ENCODE data around the gene SH3BP4. TPM values are rescaled to one million over a fixed set of nuclear protein-coding genes. Genes with fewer than 3 reads are reported as not detected.

The SH3BP4 gene
- total and polyA plus RNA-seq, 2 of the 13 experiments (the other 11 are each of a cell fraction or from before 2014, with no cell fraction given) = 34.6 to 99.1 TPM

DNA sequence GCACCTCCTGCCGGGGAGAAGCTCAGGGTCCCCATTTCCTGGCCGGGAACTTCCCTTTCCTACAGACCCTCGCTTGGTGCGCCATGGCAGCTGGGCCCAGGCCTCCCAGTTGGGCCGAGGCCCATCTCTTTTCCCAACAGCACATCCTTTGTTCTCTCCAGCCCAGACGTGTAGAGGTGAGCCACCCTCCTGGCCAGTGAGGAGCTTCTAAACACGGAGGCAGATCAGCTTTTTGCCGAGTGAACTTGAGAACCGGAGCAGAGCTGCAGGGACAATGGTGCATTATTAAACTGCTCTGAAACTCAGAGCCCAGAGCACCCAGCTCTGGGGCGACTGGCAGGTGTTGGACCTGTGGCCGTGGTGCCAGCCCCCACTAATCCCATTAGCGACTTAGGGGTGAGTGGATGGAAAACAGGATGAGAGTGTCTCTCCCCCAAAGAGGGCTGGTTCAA lies 25.4 kb downstream of the SH3BP4 start (continued):
- no peak for TF ChIP-seq SRSF1 (optimal IDR thresholded peaks at IDR 0.05; ENCODE audit: low read depth, low read length)
- no peak for TF ChIP-seq ZNF207 (IDR thresholded peaks at IDR 0.05; ENCODE audit: borderline replicate concordance)
- TF ChIP-seq ZNF569 (CRISPR knock-in tag; IDR thresholded peaks at IDR 0.05; ENCODE audit: borderline replicate concordance) = no peak
- no peak for TF ChIP-seq SRSF4 (IDR thresholded peaks at IDR 0.05; ENCODE audit: low read depth, low read length, poor library complexity, severe bottlenecking)
- TF ChIP-seq ZNF564 (CRISPR knock-in tag; IDR thresholded peaks at IDR 0.05) = 0 out of 2 replicates have a peak, but pooled peaks have one; percentile 8
- TF ChIP-seq TCF12 (IDR thresholded peaks at IDR 0.05) = no peak
- TF ChIP-seq TCF12 (CRISPR knock-in tag; IDR thresholded peaks at IDR 0.05) = no peak
- TF ChIP-seq ZNF430 (CRISPR knock-in tag; IDR thresholded peaks at IDR 0.05) = peak; percentile 28; the same call in 1 of the 2 replicates
- TF ChIP-seq, protein P1, sequence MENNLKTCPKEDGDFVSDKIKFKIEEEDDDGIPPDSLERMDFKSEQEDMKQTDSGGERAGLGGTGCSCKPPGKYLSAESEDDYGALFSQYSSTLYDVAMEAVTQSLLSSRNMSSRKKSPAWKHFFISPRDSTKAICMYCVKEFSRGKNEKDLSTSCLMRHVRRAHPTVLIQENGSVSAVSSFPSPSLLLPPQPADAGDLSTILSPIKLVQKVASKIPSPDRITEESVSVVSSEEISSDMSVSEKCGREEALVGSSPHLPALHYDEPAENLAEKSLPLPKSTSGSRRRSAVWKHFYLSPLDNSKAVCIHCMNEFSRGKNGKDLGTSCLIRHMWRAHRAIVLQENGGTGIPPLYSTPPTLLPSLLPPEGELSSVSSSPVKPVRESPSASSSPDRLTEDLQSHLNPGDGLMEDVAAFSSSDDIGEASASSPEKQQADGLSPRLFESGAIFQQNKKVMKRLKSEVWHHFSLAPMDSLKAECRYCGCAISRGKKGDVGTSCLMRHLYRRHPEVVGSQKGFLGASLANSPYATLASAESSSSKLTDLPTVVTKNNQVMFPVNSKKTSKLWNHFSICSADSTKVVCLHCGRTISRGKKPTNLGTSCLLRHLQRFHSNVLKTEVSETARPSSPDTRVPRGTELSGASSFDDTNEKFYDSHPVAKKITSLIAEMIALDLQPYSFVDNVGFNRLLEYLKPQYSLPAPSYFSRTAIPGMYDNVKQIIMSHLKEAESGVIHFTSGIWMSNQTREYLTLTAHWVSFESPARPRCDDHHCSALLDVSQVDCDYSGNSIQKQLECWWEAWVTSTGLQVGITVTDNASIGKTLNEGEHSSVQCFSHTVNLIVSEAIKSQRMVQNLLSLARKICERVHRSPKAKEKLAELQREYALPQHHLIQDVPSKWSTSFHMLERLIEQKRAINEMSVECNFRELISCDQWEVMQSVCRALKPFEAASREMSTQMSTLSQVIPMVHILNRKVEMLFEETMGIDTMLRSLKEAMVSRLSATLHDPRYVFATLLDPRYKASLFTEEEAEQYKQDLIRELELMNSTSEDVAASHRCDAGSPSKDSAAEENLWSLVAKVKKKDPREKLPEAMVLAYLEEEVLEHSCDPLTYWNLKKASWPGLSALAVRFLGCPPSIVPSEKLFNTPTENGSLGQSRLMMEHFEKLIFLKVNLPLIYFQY (CRISPR knock-in tag; IDR thresholded peaks at IDR 0.05; ENCODE audit: borderline replicate concordance) = peak; percentile 89; the same call in 1 of the 2 replicates
- peak; percentile 68; the same call in 1 of the 2 replicates for TF ChIP-seq ZNF891 (CRISPR knock-in tag; IDR thresholded peaks at IDR 0.05)
- TF ChIP-seq NR2F1 (CRISPR knock-in tag; IDR thresholded peaks at IDR 0.05) = no peak
- no peak for TF ChIP-seq ZNF615 (CRISPR knock-in tag; IDR thresholded peaks at IDR 0.05; ENCODE audit: borderline replicate concordance)
- no peak for TF ChIP-seq RORA (CRISPR knock-in tag; IDR thresholded peaks at IDR 0.05)
- no peak for TF ChIP-seq ZNF790 (CRISPR knock-in tag; IDR thresholded peaks at IDR 0.05; ENCODE audit: borderline replicate concordance)
- no peak for TF ChIP-seq KDM3A (CRISPR knock-in tag; IDR thresholded peaks at IDR 0.05; ENCODE audit: low read depth)
- 0 out of 2 replicates have a peak, but pooled peaks have one; percentile 41 for TF ChIP-seq ZNF724P (CRISPR knock-in tag; IDR thresholded peaks at IDR 0.05; ENCODE audit: borderline replicate concordance)
- TF ChIP-seq FIP1L1 (IDR thresholded peaks at IDR 0.05; ENCODE audit: borderline replicate concordance, insufficient read depth, low read depth, low read length) = no peak
- peak; percentile 27; the same call in 1 of the 2 replicates for TF ChIP-seq ZSCAN9 (CRISPR knock-in tag; IDR thresholded peaks at IDR 0.05; ENCODE audit: borderline replicate concordance)
- no peak for TF ChIP-seq MZF1 (CRISPR knock-in tag; IDR thresholded peaks at IDR 0.05; ENCODE audit: borderline replicate concordance)
- peak; percentile 32; the same call in 1 of the 2 replicates for TF ChIP-seq CTCF (CRISPR knock-in tag; IDR thresholded peaks at IDR 0.05)
- TF ChIP-seq, protein P2, sequence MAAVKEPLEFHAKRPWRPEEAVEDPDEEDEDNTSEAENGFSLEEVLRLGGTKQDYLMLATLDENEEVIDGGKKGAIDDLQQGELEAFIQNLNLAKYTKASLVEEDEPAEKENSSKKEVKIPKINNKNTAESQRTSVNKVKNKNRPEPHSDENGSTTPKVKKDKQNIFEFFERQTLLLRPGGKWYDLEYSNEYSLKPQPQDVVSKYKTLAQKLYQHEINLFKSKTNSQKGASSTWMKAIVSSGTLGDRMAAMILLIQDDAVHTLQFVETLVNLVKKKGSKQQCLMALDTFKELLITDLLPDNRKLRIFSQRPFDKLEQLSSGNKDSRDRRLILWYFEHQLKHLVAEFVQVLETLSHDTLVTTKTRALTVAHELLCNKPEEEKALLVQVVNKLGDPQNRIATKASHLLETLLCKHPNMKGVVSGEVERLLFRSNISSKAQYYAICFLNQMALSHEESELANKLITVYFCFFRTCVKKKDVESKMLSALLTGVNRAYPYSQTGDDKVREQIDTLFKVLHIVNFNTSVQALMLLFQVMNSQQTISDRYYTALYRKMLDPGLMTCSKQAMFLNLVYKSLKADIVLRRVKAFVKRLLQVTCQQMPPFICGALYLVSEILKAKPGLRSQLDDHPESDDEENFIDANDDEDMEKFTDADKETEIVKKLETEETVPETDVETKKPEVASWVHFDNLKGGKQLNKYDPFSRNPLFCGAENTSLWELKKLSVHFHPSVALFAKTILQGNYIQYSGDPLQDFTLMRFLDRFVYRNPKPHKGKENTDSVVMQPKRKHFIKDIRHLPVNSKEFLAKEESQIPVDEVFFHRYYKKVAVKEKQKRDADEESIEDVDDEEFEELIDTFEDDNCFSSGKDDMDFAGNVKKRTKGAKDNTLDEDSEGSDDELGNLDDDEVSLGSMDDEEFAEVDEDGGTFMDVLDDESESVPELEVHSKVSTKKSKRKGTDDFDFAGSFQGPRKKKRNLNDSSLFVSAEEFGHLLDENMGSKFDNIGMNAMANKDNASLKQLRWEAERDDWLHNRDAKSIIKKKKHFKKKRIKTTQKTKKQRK (IDR thresholded peaks at IDR 0.05; ENCODE audit: low read length) = no peak
- no peak for TF ChIP-seq ZC3H4 (CRISPR knock-in tag; IDR thresholded peaks at IDR 0.05; ENCODE audit: borderline replicate concordance)

All from HepG2 (cell line).